Measurements from ENCODE around the gene SCRT2.

The SCRT2 gene

GRCh38 chr20:669573-669972 is 6.0 kb downstream of the SCRT2 start:
- no peak for DNase-seq

- DNase-seq = no peak
Measured at GRCh38 chr20:668638-669037, 7.0 kb downstream of the SCRT2 start.

- no peak for DNase-seq
Measured at GRCh38 chr20:668050-668449, 7.6 kb downstream of the SCRT2 start.

GRCh38 chr20:667351-668034 is 8.1 kb downstream of the SCRT2 start:
- DNase-seq = peak; percentile 46 to 61

- no peak for DNase-seq
Measured at GRCh38 chr20:666877-667276, 8.7 kb downstream of the SCRT2 start.

GRCh38 chr20:665276-665675 is 10.3 kb downstream of the SCRT2 start:
- peak; percentile 43 to 55 for DNase-seq

- DNase-seq = no peak
Measured at GRCh38 chr20:664576-664975, 11.0 kb downstream of the SCRT2 start.

- DNase-seq = no peak
Measured at GRCh38 chr20:664151-664550, 11.5 kb downstream of the SCRT2 start.

GRCh38 chr20:663315-664090 is 12.1 kb downstream of the SCRT2 start:
- DNase-seq = no peak

- DNase-seq = no peak
Measured at GRCh38 chr20:662277-663192, 13.1 kb downstream of the SCRT2 start.

GRCh38 chr20:661474-662270 is 13.9 kb downstream of the SCRT2 start:
- no peak for DNase-seq

GRCh38 chr20:658731-659291 is 16.8 kb downstream of the SCRT2 start:
- no peak for DNase-seq

- DNase-seq = no peak
Measured at GRCh38 chr20:658202-658601, 17.4 kb downstream of the SCRT2 start.

GRCh38 chr20:655726-656624 is 19.6 kb downstream of the SCRT2 start:
- no peak for DNase-seq

GRCh38 chr20:654417-654750 is 21.2 kb downstream of the SCRT2 start:
- DNase-seq = no peak

GRCh38 chr20:653590-654416 is 21.8 kb downstream of the SCRT2 start:
- peak in 1 of 2 experiments; percentile 31 for DNase-seq

GRCh38 chr20:653110-653589 is 22.5 kb downstream of the SCRT2 start, which contains the start of gene SRXN1:
Gene SRXN1 (minus strand): TSS chr20:653200. CDS start chr20:653185, 15 bp downstream.
- peak; percentile 83 to 93 for DNase-seq

GRCh38 chr20:652615-653109 is 22.9 kb downstream of the SCRT2 start:
- peak in 1 of 2 experiments; percentile 48 for DNase-seq

GRCh38 chr20:651713-652614 is 23.6 kb downstream of the SCRT2 start:
- no peak for DNase-seq
